Raji (cell line): ENCODE data around the gene PPP3R2.

Source experiments
- POLR2A ChIP-seq: IDR thresholded peaks from 2 replicates; pipeline ENCODE4 v1.6.1; 2011; ENCODE audit warnings: low read depth, low read length, control low read depth; ENCODE audit not compliant: insufficient read depth

The PPP3R2 gene

DNA sequence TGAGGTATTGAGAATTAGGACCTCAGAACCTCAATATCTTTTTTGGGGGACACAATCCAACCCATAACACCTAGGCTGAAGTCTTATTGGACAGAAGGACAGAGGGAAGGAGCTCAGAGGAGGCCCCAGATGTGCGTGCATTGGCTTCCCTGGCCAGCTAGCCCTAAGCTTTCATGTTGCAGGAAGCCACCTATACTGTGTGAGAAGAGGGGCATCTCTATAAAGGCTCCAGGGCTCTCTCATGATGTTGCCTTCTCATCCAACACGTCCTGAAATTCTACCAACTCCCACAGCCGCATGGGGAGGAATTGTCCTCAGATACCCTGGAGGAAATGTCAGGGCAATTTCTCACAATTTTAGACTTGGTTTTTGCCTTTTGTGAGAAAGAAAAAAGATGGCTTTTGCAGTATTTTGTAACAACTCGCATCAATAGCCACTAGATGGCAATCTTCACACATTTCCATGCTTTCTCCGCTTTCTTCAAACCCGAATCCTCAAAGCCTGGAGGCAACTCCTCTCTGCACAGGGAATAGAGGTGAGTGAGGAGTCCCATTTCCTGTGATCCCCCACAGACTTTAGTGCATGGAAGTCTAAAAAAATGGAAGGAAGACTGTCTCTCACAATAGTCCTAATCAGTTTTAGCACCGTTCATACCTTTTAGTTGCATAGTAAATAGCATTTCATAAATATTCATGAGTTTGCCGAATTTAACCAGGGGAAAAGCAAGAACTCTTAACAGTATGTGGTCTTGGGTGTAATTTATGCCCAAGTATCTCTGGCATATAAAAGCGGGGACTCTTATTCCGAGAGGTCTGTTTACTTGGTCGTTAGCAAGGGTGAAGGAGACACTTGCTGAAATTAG, 7.4 kb upstream of the PPP3R2 start:
- no peak for TF ChIP-seq POLR2A

DNA sequence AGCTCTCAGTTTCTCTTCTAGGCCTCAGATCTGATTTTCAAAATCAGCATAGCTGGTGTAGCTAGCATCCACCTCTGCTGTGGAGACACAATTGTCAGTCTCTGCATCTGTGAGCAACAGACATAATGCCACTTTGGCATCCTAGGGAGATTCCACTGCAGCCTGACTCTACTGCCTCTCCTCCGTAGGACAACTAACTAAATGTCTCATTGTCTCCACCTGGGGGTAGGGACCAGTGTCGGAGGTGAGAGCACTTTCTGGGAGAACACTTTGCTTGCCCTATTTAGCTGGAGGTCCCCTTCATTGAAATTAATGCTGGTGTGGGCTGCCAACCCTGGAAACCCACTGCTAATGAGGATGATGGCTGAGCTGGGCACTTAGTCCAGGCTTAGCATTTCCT, 1.4 kb downstream of the PPP3R2 start:
- TF ChIP-seq POLR2A = no peak

DNA sequence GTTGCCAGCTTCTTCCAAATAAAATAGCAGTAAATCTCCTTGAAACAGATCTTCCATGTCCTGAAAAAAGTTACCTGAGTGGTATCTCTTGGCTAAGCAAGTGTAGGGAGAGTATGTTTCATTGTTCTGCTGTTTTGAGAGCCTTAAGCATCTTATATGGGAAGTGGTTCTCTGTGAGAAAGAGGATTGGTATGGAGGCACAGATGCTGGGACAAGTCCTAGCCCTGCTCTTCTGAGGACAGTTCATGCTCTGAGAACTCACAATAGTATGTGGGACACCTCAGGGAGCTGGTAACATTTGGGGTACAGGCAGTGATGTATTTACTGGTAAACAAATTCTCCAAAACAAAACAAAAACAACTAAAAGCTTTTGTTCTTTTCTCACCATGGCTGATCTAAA, 2.0 kb downstream of the PPP3R2 start:
- TF ChIP-seq POLR2A = no peak

DNA sequence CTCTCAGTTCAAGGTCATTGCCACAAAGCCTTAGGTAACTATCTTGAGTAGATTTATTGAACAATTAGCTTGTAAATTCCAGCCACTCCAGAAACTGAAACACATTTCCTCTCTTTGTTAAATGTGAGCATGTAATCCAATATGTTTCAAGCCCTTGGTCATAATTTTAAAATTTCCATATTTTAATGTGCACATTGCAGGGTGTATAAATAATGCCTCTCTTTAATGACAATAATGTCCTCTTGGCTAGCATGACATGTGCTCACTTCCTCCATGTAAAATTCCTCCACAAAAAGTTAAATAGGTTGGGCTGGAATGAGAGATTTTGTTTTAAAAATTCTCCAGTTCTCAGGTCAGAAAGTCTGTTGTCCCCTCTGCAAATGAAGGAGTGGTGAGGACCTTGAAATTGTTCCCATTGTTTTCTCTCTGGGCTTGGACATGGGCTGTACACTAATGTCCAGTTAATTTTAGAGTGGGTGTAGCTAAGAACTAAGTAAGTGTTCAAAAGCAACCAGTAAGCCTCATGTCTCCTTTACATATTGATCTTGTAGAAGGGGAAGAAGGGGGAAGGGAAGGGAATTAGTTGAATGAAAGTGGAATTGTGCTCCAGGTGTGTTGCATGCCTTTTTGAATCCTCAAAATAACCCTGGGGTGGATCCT, 2.9 kb downstream of the PPP3R2 start:
- TF ChIP-seq POLR2A = no peak

DNA sequence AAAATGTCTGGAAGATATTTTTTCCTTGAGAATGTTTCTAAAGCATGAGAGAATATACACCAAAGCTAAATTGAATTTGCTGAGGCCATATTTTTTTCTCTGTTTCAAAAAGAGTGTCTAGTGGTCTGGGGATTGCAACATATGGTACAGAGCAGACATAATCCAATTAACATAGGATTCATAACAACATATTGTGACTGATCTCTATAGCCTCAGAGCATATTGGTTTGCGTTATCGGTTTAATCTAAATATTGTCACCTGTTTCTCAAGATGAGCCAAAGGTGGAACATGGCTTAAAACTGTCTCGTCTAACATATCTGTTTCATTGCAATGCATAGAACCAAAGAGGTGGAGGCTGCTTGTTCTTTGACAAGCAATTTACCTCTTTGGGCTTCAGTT, 3.9 kb downstream of the PPP3R2 start:
- no peak for TF ChIP-seq POLR2A

DNA sequence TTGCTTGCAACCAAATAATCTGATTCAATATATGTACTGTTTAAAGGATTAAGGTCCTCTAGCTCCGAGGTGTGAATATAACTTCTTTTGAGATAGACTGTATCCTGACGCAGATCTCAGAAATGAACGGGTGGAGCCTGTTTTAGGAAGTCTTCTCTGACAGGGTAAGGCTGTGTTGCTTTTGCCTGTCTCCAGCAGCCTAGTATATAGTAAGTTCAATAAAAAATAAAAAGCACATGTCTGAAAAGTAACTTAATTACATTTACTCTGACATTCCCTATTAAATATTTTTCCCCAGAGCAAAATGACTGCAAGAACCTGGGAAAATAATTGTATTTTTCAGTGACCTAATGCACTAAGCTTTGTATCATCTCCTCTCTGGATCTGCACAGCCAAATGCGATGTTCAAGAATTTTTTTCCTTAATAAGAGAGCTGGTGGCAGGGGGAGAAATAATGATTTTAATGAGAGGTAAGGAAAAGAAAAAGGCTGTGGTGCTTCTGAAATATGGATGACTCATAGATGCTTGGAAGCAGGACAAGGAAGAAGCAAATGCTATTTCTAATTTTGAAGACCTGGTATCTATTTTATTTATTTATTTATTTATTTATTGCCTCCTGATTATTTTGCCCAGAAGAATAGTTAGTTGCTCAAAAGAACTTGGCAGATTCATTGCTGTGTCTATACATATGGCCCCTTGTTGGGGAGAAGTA, 7.3 kb downstream of the PPP3R2 start:
- no peak for TF ChIP-seq POLR2A

DNA sequence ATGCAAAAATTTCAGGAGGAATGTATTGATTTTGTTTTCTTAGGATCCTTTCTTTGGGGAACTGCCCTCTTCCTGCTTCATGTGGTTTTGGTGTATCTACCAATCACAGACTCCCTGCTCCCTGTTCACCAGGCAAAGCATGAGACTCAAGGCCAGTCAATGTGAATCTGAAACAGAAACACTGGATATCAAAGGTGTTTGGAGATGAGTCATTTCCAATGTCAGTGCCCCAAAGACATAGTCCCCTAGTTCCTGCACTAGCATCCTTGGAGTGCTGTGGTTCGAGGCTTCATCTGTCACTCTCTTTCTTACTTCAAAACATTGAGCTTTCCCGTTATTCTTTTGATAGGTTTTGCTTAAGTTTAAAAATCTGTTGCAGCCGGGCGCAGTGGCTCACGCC, 8.1 kb downstream of the PPP3R2 start:
- no peak for TF ChIP-seq POLR2A

DNA sequence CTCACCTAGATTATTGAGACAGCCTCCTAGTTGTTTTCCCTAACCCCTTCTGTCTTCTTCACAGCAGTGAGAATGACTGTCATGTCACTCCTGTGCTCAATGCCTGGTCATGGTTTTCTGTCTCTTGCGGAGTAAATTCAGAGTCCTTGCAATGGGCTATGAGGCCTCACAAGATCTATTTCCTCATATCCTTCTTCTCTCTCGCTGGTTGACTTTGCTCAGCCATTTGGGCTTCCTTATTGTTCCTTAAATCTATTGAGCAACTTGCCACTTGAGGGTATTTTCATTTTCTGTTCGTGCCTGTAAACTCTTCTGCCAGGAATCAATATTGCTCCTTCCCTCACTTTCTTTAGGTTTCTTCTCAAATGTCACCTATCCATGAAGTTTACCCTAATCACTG, 9.0 kb downstream of the PPP3R2 start:
- TF ChIP-seq POLR2A = no peak

DNA sequence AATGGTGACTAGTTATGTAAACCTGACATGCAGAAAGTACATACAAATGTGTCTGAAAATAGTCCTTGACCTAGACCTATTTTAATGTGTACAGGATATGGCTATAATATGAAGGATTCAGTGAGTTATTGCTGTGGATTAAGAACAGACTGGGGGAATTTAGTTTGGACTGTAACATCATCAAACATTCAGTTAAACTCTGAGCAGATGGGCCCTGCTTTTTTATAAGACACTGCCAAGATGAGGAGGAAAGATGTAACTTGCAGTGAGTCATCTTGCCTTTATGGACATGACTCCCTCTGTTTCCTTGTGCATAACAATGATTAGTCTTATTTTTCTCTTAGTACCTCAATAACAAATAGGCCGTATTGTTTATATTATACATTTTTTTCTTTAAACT, 12.2 kb downstream of the PPP3R2 start:
- no peak for TF ChIP-seq POLR2A

DNA sequence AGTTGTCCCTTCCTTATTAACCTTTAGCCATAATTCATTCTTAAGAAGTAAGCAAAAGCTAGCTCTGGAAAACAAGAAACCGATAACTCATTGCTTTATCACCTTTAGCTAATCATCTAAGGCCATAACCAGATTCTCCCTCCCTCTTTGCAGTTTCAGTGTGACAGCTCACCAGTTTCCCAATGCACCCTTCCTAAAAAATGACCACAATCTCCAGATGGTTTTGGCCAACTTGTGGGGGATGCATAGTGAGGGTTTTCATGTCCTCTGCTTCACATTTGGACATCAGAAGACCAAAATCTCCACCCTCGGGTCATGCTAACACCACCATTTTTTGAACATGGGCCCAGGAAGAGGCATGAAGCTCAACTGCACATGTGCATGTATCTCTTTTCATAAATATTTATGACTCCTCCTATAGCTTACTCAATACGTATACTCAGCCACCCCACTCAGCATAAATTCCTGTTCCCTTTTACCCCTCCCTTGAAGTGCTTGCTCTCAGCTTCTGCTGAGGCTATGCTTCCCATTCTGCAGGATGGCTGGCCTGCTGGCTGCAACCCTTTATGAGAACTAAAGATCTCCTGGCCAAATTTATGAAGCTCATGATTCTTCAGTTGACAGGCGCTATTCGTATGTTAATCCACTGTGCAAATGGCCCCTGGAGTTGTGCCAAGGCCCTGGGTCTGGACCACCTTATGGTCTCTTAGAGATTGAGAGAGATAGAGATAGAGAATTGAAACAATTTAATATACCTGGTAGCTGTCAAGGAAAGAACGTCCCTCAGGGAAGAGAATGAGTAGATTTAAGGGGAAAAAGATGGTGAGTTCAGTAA, 14.8 kb downstream of the PPP3R2 start:
- TF ChIP-seq POLR2A = no peak

DNA sequence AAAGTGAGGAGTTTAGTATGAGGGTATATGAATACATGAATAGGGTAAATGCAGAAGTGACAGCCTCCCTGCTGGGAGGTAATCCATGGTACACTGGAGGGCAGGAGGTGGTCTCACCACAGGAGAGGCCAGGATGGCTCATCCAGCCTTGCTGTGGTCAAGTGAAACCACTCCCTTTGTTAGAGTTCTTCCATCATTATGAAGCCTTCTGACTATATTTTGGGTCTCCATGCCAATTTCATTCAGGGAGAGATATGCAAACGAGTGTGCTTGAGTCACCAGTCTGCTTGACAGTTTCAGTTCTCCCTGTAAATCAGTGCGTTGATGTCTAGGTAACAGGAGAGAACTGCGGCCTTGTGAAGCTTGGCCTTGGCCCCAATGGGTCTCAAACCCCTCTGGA, 16.4 kb downstream of the PPP3R2 start:
- TF ChIP-seq POLR2A = no peak

DNA sequence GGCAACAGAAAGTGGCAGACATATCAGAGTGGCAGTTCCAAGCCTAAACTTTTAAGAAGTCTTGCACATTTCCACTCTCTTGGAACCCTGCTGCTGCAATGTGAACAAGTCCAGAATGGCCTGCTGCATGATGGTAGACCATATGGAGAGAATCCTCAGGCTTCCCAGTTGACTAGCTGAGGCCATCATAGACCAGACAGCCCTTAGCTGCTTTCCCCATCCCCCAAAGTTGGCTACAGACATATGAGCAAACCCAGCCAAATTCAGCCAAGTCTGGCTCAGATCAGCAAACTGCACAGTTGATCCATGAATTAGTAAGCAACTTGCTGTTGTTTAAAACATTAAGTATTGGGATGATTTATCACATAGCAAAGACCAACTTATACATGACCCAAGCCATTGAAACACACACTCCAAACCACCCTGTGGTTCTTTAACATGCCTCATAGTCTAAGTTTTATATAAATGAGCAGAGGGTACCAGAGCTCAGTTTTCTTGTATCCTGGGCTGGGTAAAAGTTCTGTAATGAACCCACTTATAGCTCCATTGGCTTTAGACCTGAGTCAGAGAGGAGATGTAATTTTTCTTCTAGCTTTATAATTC, 19.9 kb downstream of the PPP3R2 start:
- no peak for TF ChIP-seq POLR2A

DNA sequence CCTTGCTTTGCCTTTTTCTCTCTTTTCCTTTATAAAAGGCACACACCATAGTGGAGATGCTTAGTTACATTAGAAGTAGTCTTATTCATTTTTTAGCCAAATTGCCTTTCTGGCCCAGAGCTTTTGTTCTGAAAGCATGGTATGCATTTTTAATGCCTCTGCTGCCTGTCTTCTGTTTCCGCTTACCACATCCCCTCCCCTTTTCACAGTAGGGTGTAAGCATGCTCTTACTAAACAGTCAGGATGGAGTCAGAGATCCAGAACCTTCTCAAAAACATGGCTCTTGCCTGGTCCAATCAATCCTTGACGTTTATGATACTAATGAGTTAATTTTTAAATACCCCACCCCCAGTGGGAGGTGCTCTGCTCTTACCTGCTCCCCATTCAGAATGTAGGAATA, 22.5 kb downstream of the PPP3R2 start:
- TF ChIP-seq POLR2A = no peak

DNA sequence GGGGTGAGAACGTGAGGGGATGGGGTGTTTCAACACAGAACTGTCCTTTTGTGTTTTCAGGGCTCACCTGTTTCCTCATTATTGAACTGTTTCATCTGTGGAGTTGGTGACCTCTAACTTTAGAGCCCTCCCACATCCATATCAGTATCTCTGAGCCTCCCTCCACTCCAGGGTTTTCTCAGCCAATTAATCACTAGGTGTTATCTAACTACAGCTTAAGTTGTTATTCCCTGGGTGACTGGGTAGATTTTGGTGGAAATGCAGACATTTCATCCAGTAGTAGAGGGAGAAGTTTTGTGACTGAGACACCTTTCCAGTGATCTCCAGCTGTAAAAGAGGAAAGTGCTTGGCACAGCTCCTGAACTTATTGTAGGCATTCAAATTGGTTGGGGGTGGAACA, 23.7 kb downstream of the PPP3R2 start:
- TF ChIP-seq POLR2A = no peak
